ENCODE results near the gene TFEB.

Gene TFEB

DNA sequence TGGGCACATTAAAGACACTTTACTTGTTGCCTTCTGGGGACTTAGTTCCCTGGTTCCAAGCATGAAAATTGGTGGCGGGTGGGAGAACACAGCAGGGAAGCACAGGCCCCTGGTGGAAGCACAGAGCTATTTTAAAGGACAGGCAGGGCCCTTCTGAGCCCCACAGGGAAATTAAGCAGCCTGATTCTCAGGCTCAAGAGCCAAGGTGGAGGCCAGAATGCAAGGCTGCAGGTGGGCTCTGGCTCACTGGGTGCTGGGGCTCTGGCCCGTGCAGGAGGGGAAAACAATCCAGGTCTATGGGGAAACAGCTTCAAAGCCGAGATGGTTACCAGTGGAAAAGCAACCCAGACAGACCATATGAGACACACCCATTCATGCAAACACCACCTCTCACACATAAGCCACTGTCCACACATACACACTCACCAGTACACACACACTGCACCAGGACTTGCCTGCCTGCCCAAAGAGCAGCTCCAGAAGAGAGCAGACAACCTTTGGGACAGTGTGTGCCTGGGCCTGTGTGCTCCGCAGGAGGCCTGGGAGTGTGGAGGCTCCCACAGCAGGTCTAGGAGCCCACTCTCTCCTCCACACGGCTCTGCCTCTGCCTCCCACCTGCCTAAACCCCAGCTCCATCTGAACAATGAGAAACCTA, 30.6 kb downstream of the TFEB start:
- no peak for DNase-seq

DNA sequence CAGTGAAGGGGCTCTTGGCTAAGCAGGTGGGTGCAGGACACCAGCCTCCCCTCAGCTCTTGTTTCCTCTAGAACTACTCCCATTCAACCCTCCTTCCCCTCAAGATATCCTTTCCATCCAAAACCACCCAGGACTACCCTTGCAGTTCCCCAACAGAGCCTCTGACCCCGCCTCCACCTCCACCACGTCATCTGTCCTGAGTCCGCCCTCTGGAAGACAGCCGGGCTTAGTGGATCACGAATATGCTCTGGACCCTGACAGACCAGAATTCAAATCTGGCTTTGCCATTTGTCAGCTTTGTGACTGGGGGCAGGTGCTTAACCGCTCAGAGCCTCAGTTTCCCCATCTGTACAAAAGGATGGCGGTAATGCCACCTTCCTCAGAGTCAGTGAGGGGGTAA, 31.4 kb downstream of the TFEB start:
- DNase-seq = no peak

DNA sequence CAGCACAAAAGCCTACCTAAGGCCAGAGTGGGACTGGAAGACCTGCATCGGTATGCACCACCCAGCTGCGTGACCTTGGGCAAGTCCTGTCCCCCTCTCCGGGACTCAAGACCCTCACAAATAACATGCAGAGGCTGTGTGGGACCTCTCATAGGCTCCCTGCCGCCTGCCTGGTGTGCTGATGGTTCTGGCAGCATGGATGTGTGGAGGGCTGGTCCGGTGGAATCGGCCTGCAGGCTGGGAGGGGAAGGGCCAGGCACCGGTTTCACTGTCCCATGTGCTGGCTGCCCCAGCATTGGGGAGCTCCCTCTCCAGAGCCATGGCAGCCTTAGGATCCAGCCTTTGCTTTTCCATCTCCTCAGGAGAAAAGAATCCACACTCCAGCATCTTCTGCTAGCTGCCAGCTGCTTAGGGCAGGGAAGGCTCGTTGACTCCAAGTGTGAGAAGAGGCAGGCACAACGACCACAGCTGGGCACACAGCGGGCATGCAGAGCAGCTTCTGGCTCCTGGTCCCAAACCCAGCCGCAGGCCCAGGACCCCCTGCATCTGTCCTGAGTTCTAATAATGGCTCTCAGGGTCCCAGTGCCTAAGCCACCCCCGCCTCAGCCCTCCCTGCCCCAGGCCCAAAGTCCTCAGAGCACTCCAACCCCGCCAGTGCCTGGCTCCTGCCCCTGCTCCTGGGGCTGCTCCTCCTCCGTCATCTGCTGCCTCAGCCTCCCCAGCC, 32.5 kb downstream of the TFEB start:
- DNase-seq = no peak

DNA sequence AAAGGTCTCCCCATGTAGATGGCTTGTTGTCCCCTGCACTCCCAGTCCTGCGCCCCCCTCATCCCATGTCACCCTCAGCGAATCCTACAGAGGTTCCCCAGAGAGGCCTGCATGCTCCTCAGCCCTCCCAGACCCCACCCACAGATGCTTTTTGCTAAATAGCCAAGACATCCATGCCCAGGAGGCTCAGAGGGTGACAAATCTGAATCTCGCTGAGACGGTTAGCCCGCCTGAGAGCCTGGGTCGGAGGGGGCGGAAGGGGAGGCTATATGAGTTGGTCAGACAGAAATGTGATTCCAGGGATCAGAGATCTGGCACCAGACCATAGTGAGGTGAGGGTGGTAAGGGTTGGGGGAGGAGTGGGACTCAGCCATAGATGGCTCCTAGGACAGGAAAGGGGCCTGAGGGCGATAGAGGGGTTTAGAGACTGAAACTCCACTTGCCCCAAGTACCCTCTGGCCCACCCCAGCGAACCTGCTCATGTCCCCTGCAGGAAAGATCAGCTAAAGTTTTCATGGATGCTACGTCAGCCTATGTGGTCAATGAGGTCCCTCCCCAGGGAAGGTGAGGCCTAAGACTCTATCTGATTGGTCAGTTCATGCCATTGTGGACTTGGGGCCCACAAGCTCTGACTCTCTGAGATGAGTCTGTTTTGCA, 33.2 kb downstream of the TFEB start:
- DNase-seq = no peak

DNA sequence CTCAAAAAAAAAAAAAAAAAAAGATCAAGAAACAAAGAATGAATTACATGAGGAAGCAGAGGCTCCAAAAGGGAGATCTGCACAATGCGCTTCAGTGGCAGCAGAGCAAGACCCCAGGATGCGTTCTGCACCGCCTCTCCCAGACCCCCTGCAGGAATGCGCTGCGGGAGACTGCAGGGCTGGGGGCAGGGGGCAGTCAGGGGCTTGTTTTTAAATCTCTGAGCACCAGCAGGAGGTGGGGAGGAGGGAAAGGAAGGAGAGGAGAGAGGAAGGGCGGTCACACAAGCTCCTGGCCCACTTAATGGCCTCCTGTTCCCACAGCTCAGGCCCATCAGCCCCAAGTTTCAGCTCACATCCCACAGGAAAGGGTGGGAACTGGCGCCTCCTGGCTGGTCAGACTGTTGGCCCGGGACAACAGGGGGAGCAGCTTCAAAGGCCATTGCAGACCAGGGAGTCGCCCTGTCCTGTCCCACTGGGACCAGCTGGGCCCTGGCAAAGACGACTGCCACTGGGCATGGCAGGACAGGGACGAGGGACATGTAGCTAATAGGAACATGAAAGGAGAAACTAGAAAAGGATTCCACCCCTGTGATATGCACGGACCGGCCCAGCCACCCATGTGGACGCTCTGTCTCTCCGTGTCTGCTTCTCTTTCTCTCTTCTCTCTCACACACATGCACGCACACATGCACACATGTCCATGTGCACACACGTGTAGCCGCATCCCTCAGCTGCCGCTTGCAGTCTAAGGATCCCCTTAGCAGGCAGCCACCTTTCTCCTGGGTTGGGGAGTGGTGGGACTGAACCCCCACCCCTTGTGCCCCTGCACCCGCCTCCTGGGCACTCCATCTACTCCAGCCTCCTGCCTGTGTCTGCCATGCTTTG, 34.7 kb downstream of the TFEB start:
- DNase-seq = no peak

DNA sequence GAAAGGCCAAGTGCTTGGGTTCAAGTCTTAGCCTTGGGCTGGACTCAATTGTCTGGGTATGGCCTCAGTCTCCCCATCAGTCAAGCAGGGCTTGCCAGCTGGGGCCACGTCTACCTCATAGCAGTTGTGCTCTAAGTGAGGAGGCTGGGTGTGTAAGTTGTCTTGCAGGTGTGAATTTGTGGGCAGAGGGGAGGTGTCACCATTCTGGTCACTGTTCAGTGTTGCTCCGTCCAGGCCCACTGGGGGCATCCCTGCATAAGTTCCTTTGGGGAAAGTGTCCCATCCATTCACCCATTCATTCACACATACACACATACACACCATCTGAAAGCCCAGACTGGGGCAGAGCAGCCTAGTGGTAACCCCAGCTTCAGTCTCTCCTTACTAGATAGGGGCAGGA, 36.3 kb downstream of the TFEB start:
- DNase-seq = no peak

DNA sequence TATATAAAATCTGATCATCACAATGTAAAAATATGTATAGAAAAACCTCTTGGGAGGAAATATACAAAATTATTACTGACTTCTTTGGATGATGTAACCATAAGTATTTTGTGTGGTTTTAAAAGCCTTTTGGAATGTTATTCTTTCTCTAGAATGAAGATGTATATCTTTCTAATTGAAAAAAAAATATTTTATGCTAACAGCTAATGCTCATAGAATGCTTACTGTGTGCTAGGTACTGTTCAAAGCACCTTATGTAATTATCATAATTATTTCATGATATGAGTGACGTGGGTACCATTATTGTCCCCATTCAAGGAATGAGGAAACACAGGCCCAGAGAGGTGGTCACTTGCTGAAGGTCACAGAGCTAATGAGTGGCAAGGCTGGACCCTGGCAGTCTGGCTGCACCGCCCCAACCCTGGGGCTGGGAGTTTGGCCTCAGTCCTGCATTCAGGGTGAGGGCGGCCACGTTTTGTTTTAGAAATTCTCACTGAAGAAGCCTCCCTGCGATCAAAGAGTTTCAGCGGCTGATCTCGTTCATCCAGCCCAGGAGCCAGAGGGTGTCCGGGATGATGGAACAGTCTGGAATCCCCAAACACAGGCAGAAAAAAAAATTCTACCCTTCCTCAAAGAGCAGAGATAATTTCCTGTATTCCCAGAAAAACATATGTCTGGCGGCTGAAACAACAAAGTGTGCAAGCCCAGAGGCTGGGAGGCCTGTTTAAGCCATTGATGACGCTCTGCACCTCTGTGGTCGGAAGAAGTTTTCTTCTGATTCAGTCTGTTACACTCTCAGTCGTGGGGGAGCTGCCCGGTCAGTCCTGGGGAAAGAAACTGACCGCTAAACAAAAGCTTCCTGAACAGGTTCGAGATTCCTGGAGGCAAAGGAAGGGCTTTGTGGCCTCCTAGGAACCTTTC, 37.3 kb downstream of the TFEB start:
- no peak for DNase-seq

DNA sequence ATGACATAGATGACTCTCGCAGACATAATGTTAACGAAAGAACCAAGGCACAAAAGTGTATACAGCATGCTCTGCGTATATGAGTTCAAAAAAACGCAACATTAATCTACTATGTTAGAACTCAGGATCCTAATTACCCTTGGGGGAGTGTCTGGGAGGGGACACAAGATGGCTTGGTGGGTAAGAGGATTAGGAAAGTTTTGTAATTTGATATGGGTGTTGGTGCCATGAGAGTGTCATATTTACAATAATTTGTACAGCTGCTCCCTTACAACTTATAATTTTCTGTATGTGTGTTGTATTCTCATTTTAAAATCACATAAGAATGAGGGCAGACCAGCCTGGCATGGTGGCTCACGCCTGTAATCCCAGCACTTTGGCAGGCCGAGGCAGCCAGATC, 38.6 kb downstream of the TFEB start:
- DNase-seq = no peak

DNA sequence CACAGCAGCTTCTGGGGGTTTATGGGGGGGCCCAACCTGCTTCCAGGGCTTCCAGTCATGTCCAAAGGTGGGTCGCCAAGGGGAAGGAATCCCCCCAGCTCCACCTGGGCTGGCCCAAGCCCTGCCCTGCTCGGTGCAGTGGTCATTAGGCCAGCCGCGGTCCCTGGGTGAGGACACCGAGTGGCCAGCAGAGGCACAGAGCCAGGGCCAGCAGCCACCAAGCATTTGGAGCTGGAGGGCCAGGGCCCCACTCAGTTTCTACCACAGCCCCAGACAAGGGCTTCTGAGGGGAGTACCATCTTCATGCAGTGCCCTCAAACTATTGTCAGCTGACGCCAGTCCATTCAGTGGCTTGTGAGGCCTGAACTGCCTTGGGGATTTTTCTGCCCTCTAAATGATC, 39.6 kb downstream of the TFEB start:
- DNase-seq = no peak

DNA sequence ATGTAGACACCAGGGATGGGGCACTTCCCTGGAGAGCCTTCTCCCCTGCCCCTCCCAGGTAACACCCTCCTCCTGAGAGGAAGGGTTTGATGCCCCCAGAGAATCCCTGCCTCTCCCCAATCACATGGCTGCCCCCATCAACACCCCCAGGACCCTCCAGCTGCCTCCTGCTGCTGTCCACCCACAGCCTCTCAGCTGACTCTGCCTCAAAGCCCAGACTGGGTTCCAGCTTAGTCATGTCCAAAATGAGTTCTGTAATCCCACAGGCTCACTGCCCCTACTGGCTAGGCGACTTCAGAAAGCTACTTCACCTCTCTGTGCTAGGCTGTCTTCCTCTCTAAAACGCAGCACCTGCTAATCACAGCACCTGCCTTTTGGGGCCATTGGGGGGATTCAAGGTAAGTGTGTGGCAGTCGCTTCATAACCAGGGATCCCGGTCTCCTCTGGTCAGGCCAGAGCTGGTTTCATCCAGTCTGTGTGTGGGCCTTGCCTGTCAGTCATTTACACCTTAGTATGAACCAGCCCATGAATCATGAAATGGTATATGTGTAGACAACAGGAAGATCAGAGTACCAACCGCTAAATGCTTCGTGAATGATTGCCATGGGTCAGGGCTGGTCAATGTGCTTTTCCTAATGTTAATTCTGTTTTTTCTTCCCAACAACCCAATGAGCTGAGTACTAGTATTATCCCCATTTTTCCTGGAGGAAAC, 40.4 kb downstream of the TFEB start:
- DNase-seq = no peak

DNA sequence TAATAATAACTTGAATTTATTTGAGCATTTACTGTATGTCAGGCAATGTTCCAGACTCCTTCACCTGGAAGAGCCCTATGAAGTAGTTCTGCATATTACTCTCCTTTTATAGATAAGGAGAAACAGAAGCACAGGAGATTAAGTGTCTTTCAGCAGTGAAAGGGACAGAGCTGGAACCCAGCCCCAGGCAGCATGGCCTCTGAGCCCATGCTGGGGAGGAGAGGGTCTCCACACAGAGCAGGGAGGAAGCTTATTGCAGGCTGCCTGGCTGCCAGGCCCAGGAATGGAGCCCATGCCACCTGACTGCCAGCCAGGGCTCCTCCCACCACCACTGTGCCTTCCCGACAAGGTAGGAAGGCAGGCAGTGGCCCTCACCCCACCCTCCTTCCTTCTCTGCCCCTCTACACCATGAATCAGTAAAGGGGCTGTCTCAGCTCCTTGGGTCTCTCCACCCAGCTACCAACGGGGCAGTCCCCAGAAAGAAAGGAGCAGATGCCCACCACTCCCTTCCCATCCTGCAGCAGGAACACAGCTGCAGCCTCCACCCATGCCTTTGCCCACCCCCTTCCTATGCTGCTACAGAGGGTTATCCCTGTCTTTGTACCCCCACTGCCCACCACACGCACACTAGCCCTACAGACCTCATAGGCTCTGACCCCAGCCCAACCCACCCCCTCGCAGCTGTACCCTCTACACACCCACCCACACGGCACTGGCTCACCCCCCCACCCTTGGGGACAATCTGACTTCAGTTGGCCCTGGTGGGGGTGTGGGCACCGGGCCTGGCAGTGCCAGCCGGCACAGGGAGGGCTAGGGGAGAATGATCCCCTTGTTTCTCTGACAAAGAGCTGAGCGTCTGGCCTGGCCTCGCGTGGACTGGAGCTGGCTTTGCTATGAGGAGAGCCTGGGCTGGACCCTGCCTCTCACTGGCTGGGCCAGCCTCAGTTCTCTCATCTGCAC, 41.8 kb downstream of the TFEB start:
- DNase-seq = no peak

DNA sequence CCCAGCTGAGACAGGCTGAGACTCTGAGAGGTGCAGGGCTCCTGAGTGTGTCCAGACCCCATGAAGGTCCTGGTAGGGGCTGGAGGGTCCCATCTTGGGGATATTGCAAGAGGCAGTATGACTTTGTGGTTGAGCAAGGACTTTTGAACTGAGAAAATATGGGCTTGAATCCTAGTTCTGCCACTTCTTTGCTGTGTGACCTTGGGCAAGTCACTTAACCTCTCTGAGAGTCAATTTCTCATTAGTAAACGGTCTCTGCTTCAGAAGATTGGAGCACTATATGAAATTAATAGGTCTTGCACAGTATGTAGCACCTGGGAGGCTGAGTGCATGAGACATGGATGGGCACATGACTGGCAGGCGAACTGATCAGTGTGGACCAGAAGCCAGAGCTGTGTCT, 42.7 kb downstream of the TFEB start:
- no peak for DNase-seq

DNA sequence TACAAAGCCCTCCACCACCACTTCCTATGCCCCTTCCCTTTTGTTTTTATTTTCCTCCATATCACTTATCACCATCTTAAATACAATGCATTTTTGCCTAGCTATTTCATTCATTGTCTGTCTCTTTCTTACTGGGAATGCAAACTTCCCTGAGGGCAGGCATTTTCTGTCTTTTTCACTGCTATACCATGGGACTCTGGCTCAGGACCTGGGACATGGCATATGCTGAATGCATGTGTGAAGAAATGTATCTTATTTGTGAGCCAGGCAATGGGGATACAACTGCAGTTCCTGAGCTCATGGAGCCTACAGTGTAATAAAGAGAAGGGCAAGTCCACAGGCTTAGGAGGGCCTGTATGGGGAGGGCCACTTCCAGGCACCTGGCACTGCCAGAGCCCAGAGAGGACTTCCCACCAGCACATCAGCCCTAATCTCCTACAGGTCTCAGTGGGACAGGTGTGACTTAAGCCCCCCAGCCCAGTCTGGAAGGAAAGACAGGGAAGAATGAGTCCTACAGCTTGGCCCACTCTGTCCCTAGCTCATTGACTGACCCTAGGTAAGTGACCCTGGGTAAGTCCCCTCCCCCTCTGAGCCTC, 43.2 kb downstream of the TFEB start:
- no peak for DNase-seq

DNA sequence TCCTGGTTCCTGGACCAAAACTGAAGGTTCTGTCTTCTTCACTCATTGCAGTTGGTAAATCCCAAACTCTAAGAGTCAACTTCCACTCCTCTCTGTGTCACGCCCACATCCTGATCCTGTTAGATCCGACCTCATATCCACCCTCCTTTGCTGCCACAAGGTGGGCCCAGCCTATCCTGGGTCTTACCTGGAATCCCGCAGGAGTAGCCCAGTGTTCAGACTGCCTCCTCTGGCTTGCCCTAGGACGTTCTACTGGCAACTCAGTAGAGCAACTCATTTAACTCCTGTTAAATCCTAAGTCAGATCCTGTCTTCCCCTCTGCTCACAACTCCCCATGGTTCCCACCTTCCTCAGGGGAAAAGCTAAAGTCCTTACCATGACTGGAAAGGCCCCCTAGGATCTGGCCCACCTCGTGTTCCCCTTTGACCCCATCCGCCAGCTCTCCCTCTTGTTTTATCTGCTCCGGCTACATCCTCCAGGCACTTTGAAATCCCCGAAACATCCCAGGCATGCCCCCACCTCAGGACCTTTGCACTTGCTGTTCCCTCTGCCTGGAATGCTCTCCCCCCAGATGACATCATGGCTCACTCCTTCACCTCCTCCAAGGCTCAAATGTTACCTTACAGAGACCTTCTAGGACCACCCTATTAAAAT, 43.9 kb downstream of the TFEB start:
- no peak for DNase-seq

DNA sequence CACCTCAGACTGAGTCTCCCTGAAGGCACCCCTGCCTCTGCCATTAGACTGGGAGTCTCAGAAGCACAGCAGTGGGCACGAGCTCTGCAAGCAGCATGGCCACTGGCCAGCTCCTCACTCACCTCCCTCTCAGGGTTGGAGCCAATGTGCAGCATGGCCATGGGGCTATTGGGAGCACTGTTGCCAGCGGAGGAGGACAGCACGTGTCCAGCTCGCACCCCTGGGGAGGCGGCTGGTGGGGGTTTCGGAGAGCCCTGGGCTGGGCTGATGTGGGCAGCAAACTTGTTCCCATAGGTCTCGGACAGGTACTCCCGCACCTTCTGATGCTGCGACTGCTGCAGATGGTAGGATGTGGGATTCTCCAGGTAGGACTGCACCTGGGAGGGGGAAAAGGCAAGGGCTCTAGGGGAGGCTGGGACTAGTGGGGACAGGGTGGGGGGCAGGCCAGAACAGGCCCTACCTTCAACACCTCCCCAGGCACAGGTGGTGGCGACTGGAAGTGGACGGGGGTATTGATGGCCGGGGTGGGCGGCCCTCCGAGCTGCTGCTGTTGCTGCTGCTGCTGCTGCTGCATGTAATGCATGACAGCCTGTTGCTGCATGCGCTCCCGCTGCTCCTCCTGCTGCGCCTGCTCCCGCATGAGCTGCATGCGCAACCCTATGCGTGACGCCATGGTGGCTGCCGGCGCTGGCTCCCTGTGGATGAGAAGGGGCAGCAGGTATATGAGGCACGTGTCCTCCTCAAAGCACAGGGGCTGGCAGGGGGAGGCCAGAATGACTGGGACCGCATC, 44.7 kb downstream of the TFEB start:
- DNase-seq = no peak

DNA sequence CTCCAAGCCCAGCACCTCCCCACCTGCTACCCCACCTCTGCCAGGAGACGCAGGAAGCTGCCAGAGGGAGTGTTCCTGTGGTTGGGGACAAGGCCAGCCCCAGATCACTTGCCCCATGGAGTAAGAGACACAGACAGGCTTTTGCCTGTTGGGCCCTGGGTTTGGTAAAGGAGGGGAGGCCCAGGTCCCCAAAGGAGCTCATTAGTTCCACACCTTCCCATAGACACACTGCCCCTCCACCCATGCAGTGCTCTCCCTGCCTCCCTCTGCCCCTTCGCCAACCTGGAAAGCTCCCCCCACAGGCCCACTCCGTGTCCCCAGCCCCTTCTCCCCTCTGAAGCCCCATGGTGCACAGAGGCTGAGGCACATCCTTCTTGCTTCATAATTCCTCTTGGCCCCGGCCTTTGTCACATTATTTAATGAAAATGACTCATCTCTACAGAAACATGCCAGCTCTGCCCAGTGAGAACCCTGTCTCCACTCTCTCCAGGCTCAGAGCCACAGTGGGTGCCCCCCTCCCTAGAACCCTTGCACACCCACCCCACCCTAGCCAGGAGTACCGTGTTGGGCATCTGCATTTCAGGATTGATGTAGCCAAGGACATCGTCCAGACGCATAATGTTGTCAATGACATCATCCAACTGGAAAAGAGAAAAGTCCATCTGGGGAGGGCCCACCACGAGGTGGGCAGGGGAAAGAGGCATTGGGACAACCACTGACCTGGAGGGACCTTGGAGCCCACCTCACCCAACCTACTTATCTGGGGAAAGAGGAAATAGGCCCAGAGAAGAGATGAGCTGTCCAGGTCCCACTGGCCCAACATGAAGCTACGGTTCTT, 46.0 kb downstream of the TFEB start:
- DNase-seq = no peak

DNA sequence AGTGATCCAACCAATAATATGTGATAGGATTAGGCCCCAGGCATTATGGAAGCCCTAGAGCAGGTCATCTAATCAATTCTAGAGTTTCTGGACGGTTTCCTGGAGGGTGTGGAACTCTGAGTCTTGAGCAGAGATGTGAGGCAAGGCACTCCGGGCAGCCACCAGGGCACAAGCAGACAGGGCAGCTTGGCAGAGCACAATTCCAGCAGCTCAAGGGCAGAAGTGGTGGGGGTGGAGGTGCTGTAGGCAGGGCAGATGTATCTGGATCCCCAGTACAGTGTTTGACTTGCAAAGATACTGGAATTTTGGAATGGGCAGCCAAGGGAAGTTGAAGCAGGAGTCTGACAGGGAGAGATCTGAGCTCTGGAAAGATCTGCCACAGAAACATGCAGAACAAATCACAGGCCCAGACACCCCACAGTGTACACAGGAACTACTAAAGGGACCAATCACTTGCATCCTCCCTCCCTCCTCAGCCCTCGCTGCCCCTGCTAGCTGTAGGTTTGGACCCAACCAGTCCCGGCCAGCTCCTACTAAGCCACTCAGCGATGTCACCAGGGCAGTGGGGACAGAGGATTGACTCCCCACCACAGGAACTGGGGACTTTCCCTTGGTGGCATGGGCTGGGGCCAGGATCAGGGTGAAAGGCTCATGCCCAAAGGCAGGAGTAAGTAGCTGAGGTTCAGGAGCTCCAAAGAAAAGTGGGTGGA, 47.0 kb downstream of the TFEB start:
- DNase-seq = no peak
